Measurements from ENCODE around the gene SRSF12. TPM values are rescaled to one million over a fixed set of nuclear protein-coding genes. Genes with fewer than 3 reads are reported as not detected.

The SRSF12 gene
- total and polyA plus RNA-seq, 2 donors (not counting 1 experiment from before 2014, with no cell fraction given), result not detected

DNA sequence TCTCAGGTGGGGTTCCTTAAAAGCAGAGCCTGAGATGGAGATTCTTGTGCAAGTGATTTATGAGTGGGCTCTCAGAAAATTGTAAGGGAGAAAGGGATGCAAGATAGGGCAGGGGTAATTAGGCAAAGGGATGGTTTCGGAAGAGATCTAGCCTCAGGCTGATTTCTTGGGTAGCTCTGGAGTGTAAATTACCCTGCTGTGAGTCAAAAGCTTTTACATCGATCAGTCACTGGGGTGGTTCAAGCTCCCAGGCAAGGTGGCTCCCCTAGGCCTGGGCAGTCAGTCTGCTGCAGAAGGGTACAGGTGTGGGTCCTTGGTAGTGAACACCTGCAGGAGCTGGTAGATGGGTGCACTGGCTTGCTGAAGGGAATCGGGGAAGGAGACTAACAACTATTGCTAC lies 16.9 kb upstream of the SRSF12 start:
- Histone ChIP-seq H3K4me3 (ENCODE audit: control extremely low read depth in 1 of 5, extremely low read depth in 1 of 5, insufficient read depth in 1 of 5, low read depth in 2 of 5, low read length in 4 of 5) (no peak overlapping the region), H3K9ac (ENCODE audit: low read length) (no peak overlapping the region), H3K27me3 (replicated peaks in 1 of 4; ENCODE audit: control extremely low read depth in 1 of 4, control insufficient read depth in 3 of 4, insufficient read depth in 4 of 4, low read length in 3 of 4) (no peaks in the 10 kb centered on the region), H3K4me2 (replicated peaks; ENCODE audit: low read depth, low read length, poor library complexity, severe bottlenecking) (no peak overlapping the region), H3K36me3 (replicated peaks in 1 of 2; ENCODE audit: control extremely low read depth in 1 of 2, control insufficient read depth in 1 of 2, extremely low read depth in 1 of 2, insufficient read depth in 2 of 2, low read length in 1 of 2) (no peaks in the 10 kb centered on the region), H3K27ac (ENCODE audit: low read length in 2 of 2) (no peak overlapping the region), H2AFZ (ENCODE audit: insufficient read depth, low read depth, low read length, poor library complexity, severe bottlenecking) (no peak overlapping the region), H3K4me1 (ENCODE audit: control insufficient read depth in 2 of 2, insufficient read depth in 2 of 2, low read length in 2 of 2) (no peaks in the 10 kb centered on the region), H4K20me1 (ENCODE audit: control insufficient read depth, insufficient read depth, low read length, poor library complexity, severe bottlenecking) (no peaks in the 10 kb centered on the region), H3K79me2 (ENCODE audit: control insufficient read depth, insufficient read depth, low read length) (no peaks in the 10 kb centered on the region), H3K9me3 (ENCODE audit: control extremely low read depth in 1 of 3, control insufficient read depth in 2 of 3, insufficient read depth in 1 of 3, low read length in 2 of 3) (no peaks in the 10 kb centered on the region)
- WGBS (ENCODE audit: insufficient coverage), result 94% methylated on average over 2 of the region's 3 CpGs
- DNase-seq (no peak), ATAC-seq (ENCODE audit: low read depth) (no peak)
- H3K4me3 Mint-ChIP-seq, result no peak overlapping the region
- H3K27me3 Mint-ChIP-seq, result no peaks in the 10 kb centered on the region
- ChIA-PET CTCF (interaction anchor here (1.2 to 1.6 kb wide), 2 partner anchors 10 to 84 kb away, joined by 3 to 4 read pairs; no protein-coding TSS in a partner anchor), POLR2A (no interaction called here)
- no peaks in the 10 kb centered on the region for H3K9me3 Mint-ChIP-seq (ENCODE audit: insufficient read depth)
- intact Hi-C loops (cut with micrococcal nuclease), result no loop called here
- no peak for TF ChIP-seq CTCF (IDR thresholded peaks at IDR 0.05)
- no peak for TF ChIP-seq EZH2 (IDR thresholded peaks at IDR 0.05; ENCODE audit: borderline replicate concordance, insufficient read depth, low read depth, low read length, poor library complexity, severe bottlenecking)
- H3K27ac Mint-ChIP-seq, result no peak overlapping the region
- no peaks in the 10 kb centered on the region for H3K4me1 Mint-ChIP-seq

GRCh38 chr6:89133981-89134380 lies 16.1 kb upstream of the SRSF12 start:
- no peaks in the 10 kb centered on the region for H3K27me3 ChIP-seq (replicated peaks in 1 of 4; ENCODE audit: control extremely low read depth in 1 of 4, control insufficient read depth in 3 of 4, insufficient read depth in 4 of 4, low read length in 3 of 4)
- no peaks in the 10 kb centered on the region for H3K9me3 ChIP-seq (ENCODE audit: control extremely low read depth in 1 of 3, control insufficient read depth in 2 of 3, insufficient read depth in 1 of 3, low read length in 2 of 3)
- ChIA-PET CTCF (interaction anchor here (0.6 to 1.2 kb wide), 2 partner anchors 56 to 85 kb away, joined by 3 read pairs; no protein-coding TSS in a partner anchor), POLR2A (no interaction called here)
- TF ChIP-seq CTCF (IDR thresholded peaks at IDR 0.05) (no peak), EZH2 (IDR thresholded peaks at IDR 0.05; ENCODE audit: borderline replicate concordance, insufficient read depth, low read depth, low read length, poor library complexity, severe bottlenecking) (no peak)
- intact Hi-C loops (cut with micrococcal nuclease), result no loop called here
- no peaks in the 10 kb centered on the region for H3K36me3 ChIP-seq (replicated peaks in 1 of 2; ENCODE audit: control extremely low read depth in 1 of 2, control insufficient read depth in 1 of 2, extremely low read depth in 1 of 2, insufficient read depth in 2 of 2, low read length in 1 of 2)
- H3K4me2 ChIP-seq (replicated peaks; ENCODE audit: low read depth, low read length, poor library complexity, severe bottlenecking), result no peak overlapping the region
- Mint-ChIP-seq H3K4me1 (no peaks in the 10 kb centered on the region), H3K27me3 (no peaks in the 10 kb centered on the region), H3K9me3 (ENCODE audit: insufficient read depth) (peaks cover 2% of the 10 kb centered on the region), H3K4me3 (no peak overlapping the region), H3K27ac (no peak overlapping the region)
- no peak overlapping the region for H3K27ac ChIP-seq (ENCODE audit: low read length in 2 of 2)
- ATAC-seq (ENCODE audit: low read depth) (no peak), DNase-seq (no peak)
- no peaks in the 10 kb centered on the region for H3K4me1 ChIP-seq (ENCODE audit: control insufficient read depth in 2 of 2, insufficient read depth in 2 of 2, low read length in 2 of 2)
- H3K4me3 ChIP-seq (ENCODE audit: control extremely low read depth in 1 of 5, extremely low read depth in 1 of 5, insufficient read depth in 1 of 5, low read depth in 2 of 5, low read length in 4 of 5), result no peak overlapping the region
- 95% methylated on average over 7 of the region's 9 CpGs for WGBS (ENCODE audit: insufficient coverage)
- H2AFZ ChIP-seq (ENCODE audit: insufficient read depth, low read depth, low read length, poor library complexity, severe bottlenecking), result no peak overlapping the region
- H3K9ac ChIP-seq (ENCODE audit: low read length), result no peak overlapping the region
- H3K79me2 ChIP-seq (ENCODE audit: control insufficient read depth, insufficient read depth, low read length), result no peaks in the 10 kb centered on the region
- no peaks in the 10 kb centered on the region for H4K20me1 ChIP-seq (ENCODE audit: control insufficient read depth, insufficient read depth, low read length, poor library complexity, severe bottlenecking)
